GM12878 (cell line): Measurements from ENCODE around the gene DCAF6. TPM values are rescaled to one million over a fixed set of nuclear protein-coding genes. Genes with fewer than 3 reads are reported as not detected.

Experiments
- ATAC-seq: fragments of 200-7000 bp; cut with Tn5 transposase; 3 replicates; pipeline ENCODE4 v1.9.1; 2020; ENCODE audit warnings: mild to moderate bottlenecking, moderate library complexity
- BruUV-seq: library from RNA; stranded (reverse); fragments of 400-500 nt; replicated peaks from 2 replicates; lab custom pipeline; 2021; lab: Mats Ljungman, UMichigan
- CTCF ChIA-PET: fragments of 300-600 bp; sonication (Branson Sonifier 250); formaldehyde crosslinking; extraction: SDS; loops from one replicate; lab custom pipeline; 2021; ENCODE audit warnings: inconsistent platforms; lab: Yijun Ruan, JAX
- POLR2A ChIA-PET: fragments of 350-600 bp; formaldehyde crosslinking; extraction: SDS; loops from one replicate; lab custom pipeline; 2021; ENCODE audit warnings: inconsistent platforms; lab: Charles Lee
- RAD21 ChIA-PET: fragments of 300-600 bp; sonication (Branson Sonifier 250); formaldehyde crosslinking; loops from one replicate; lab custom pipeline; 2023; ENCODE audit warnings: antibody characterized with exemption; ENCODE audit not compliant: unreplicated experiment; lab: Charles Lee
- SMC1A ChIA-PET: fragments of 300-600 bp; sonication (Branson Sonifier 250); formaldehyde crosslinking; loops from one replicate; lab custom pipeline; 2023; ENCODE audit not compliant: unreplicated experiment, uncharacterized antibody; lab: Charles Lee
- DNase-seq: peaks from one replicate; pipeline ENCODE4 v3.0.0-alpha.2; 2011; ENCODE audit warnings: low read depth, low spot score
- FAIRE-seq: peaks from 3 replicates; lab custom pipeline; 2011; peaks lifted over from hg19 to GRCh38; lab: Jason Lieb, UNC
- H2AFZ ChIP-seq: 2 replicates; pipeline ENCODE4 v1.6.0; 2011; ENCODE audit warnings: low read depth, low read length, control low read depth; ENCODE audit not compliant: control insufficient read depth
- H3K27ac ChIP-seq: 2 replicates; pipeline ENCODE4 v1.5.1; 2011; ENCODE audit warnings: control low read depth; ENCODE audit not compliant: control insufficient read depth, insufficient read depth
- H3K27me3 ChIP-seq, 2 experiments: replicated peaks in 1 of 2; 2 replicates each; pipeline versions ENCODE4 v1.6.0 to v1.6.1; 2011; ENCODE audit warnings: low read length in 1 of 2; ENCODE audit not compliant: control insufficient read depth in 2 of 2, insufficient read depth in 2 of 2
- H3K36me3 ChIP-seq, 2 experiments: 2 replicates each; pipeline ENCODE4 v1.5.1; 2011; ENCODE audit warnings: low read length in 1 of 2; ENCODE audit not compliant: control insufficient read depth in 2 of 2, insufficient read depth in 2 of 2
- H3K4me1 ChIP-seq: 2 replicates; pipeline ENCODE4 v1.6.1; 2011; ENCODE audit warnings: mild to moderate bottlenecking, low read length, moderate library complexity, mixed read lengths; ENCODE audit not compliant: control insufficient read depth, insufficient read depth
- H3K4me2 ChIP-seq: 2 replicates; pipeline ENCODE4 v1.6.0; 2011; ENCODE audit warnings: control low read depth; ENCODE audit not compliant: control insufficient read depth, insufficient read depth
- H3K4me3 ChIP-seq: fragments of 200-600 bp; sonication (generic); 2 replicates; pipeline ENCODE4 v1.5.1; 2016
- H3K79me2 ChIP-seq: 2 replicates; pipeline ENCODE4 v1.6.0; 2011; ENCODE audit warnings: low read length; ENCODE audit not compliant: control insufficient read depth, insufficient read depth
- H3K9ac ChIP-seq: 2 replicates; pipeline ENCODE4 v1.8.0; 2011; ENCODE audit warnings: low read length, control low read depth, mixed read lengths; ENCODE audit not compliant: control insufficient read depth, insufficient read depth
- H3K9me3 ChIP-seq: replicated peaks from 3 replicates; pipeline ENCODE4 v1.5.1; 2011; ENCODE audit warnings: mild to moderate bottlenecking, low read length; ENCODE audit not compliant: control insufficient read depth, insufficient read depth
- H4K20me1 ChIP-seq: 2 replicates; pipeline ENCODE4 v1.6.0; 2011; ENCODE audit not compliant: control insufficient read depth, insufficient read depth
- EP300 ChIP-seq, 2 experiments: fragments of 150-350 bp in 1 of 2; IDR thresholded peaks; 2 replicates each; pipeline ENCODE4 v1.6.1; 2011 to 2012; ENCODE audit warnings: low read depth in 2 of 2, low read length in 2 of 2, borderline replicate concordance in 1 of 2, improper control_type of control experiment in 1 of 2, inconsistent platforms in 1 of 2; ENCODE audit not compliant: control insufficient read depth in 1 of 2
- EZH2 ChIP-seq: IDR thresholded peaks from 2 replicates; pipeline ENCODE4 v1.6.1; 2012; ENCODE audit warnings: low read depth, mild to moderate bottlenecking, control low read depth, inconsistent platforms, low read length, borderline replicate concordance; ENCODE audit not compliant: control insufficient read depth
- HDAC2 ChIP-seq: fragments of 200-600 bp; sonication (generic); IDR thresholded peaks from 2 replicates; pipeline ENCODE4 v1.6.1; 2017
- IKZF2 ChIP-seq, 2 experiments: fragments of 450-650 bp; IDR thresholded peaks; 2 replicates each; pipeline ENCODE4 v1.6.1; 2017; ENCODE audit warnings: mild to moderate bottlenecking in 2 of 2, moderate library complexity in 2 of 2
- MAX ChIP-seq: IDR thresholded peaks from 2 replicates; pipeline ENCODE4 v1.6.1; 2012; ENCODE audit warnings: low read depth, low read length, improper control_type of control experiment
- MEF2B ChIP-seq: fragments of 450-650 bp; IDR thresholded peaks from 2 replicates; pipeline ENCODE4 v1.6.1; 2018; ENCODE audit warnings: mild to moderate bottlenecking, moderate library complexity; ENCODE audit not compliant: partially characterized antibody, poor library complexity, severe bottlenecking
- NFXL1 ChIP-seq: fragments of 450-650 bp; IDR thresholded peaks from 2 replicates; pipeline ENCODE4 v1.6.1; 2017; ENCODE audit warnings: antibody characterized with exemption, mild to moderate bottlenecking, borderline replicate concordance
- PAX5 ChIP-seq: IDR thresholded peaks from 2 replicates; pipeline ENCODE4 v1.6.1; 2011; ENCODE audit warnings: low read depth, low read length, borderline replicate concordance
- PAX8 ChIP-seq: fragments of 450-650 bp; IDR thresholded peaks from 2 replicates; pipeline ENCODE4 v1.6.1; 2017; ENCODE audit warnings: mild to moderate bottlenecking, moderate library complexity
- TBL1XR1 ChIP-seq: IDR thresholded peaks from 2 replicates; pipeline ENCODE4 v1.6.1; 2012; ENCODE audit warnings: low read depth, low read length, improper control_type of control experiment
- TCF12 ChIP-seq: IDR thresholded peaks from 2 replicates; pipeline ENCODE4 v1.6.1; 2011; ENCODE audit warnings: low read depth, mild to moderate bottlenecking, low read length
- WGBS: methylation state at CpG from one replicate; pipeline ENCODE4 v1.1.6; 2016; ENCODE audit warnings: low lambda C conversion rate; ENCODE audit not compliant: insufficient replicate concordance, insufficient coverage; ENCODE audit errors: missing lambda C conversion rate; 5-methylcytosine and 5-hydroxymethylcytosine counted together
- in situ Hi-C: fragments of 300-500 bp; cut with MboI; formaldehyde crosslinking; loops from 9 replicates; pipeline ENCODE4 v1.14.3; 2018; ENCODE audit warnings: mixed read lengths
- intact Hi-C: fragments of 100-400 bp; cut with micrococcal nuclease; formaldehyde crosslinking; loops from one replicate; pipeline ENCODE4 v1.14.2; 2022; ENCODE audit not compliant: unreplicated experiment
- polyA plus RNA-seq, 11 experiments: library from polyadenylated mRNA; depleted of rRNA in 4 of 11; unstranded in 6 of 11; stranded (reverse) in 5 of 11; fragments of >200 nt; fragmentation: Nextera tagmentation in 4 of 11; fragmentation: Illumina TruSeq in 1 of 11; extraction: Ambion mirVana in 4 of 11; extraction: Trizol in 1 of 11; gene quantifications; 1 replicate in 1 of 11; 2 replicates in 10 of 11; pipeline versions ENCODE4 v1.2.1 to v1.2.3, GENCODE V29; 2011 to 2016; ENCODE audit warnings: inconsistent platforms in 2 of 11, missing spikeins in 2 of 11, low read depth in 1 of 11
- total RNA-seq, 4 experiments: library from RNA; depleted of rRNA in 3 of 4; stranded (reverse); fragments of >200 nt in 3 of 4; fragmentation: Illumina TruSeq in 1 of 4; extraction: Trizol in 1 of 4; gene quantifications; 2 replicates each; pipeline versions ENCODE4 v1.2.1 to v1.2.3, GENCODE V29; 2013 to 2021
- TF ChIP-seq, protein P1 (sequence below): IDR thresholded peaks from 2 replicates; pipeline ENCODE4 v1.6.1; 2011; ENCODE audit warnings: low read depth, mild to moderate bottlenecking, low read length, moderate library complexity, borderline replicate concordance; ENCODE audit errors: extremely low read depth

Gene DCAF6
- total and polyA plus RNA-seq, 10 of the 15 experiments (the other 5 are each of a cell fraction or from before 2014, with no cell fraction given): 11.4 to 62.7 (median 33.0) TPM

GRCh38 chr1:168031627-168032026 is 95.1 kb downstream of the DCAF6 start:
- ChIA-PET CTCF (interaction anchor here (2.0 kb wide), 1 partner anchor 51 kb away, joined by 5 read pairs; no protein-coding TSS in a partner anchor), POLR2A (no interaction called here), RAD21 (no interaction called here), SMC1A (interaction anchor here (0.7 to 1.7 kb wide), 5 partner anchors 9 to 32 kb away, joined by 3 to 6 read pairs (median 3); no protein-coding TSS in a partner anchor)
- no peaks in the 10 kb centered on the region for H3K27me3 ChIP-seq
- H3K79me2 ChIP-seq: no peaks in the 10 kb centered on the region
- H3K4me1 ChIP-seq: peaks cover 4% of the 10 kb centered on the region; the same call in 1 of the 2 replicates
- FAIRE-seq (no peak), DNase-seq (no peak), ATAC-seq (no peak)
- intact Hi-C loops (no loop called here), in situ Hi-C loops (no loop called here)
- no peak overlapping the region for H3K9ac ChIP-seq
- no peaks in the 10 kb centered on the region for H4K20me1 ChIP-seq
- H3K9me3 ChIP-seq: no peaks in the 10 kb centered on the region
- WGBS: 72% methylated on average over 4 of the region's 4 CpGs
- H3K36me3 ChIP-seq: no peaks in the 10 kb centered on the region; a peak in 2 of 4 replicates
- H2AFZ ChIP-seq: no peak overlapping the region
- TF ChIP-seq PAX8: no peak
- TF ChIP-seq MAX: no peak
- no peak for TF ChIP-seq NFXL1
- no peak for TF ChIP-seq MEF2B
- TF ChIP-seq IKZF2 (IDR thresholded peaks at IDR 0.05): no peak
- no peak for TF ChIP-seq EP300 (IDR thresholded peaks at IDR 0.05; ENCODE audit: borderline replicate concordance in 1 of 2, control insufficient read depth in 1 of 2, low read depth in 2 of 2, low read length in 2 of 2)
- TF ChIP-seq PAX5: no peak
- no peak for TF ChIP-seq EZH2
- no peak for TF ChIP-seq TBL1XR1
- TF ChIP-seq, protein P1, sequence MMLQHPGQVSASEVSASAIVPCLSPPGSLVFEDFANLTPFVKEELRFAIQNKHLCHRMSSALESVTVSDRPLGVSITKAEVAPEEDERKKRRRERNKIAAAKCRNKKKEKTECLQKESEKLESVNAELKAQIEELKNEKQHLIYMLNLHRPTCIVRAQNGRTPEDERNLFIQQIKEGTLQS: no peak
- no peak for TF ChIP-seq HDAC2
- TF ChIP-seq TCF12: no peak
- no peak overlapping the region for H3K4me2 ChIP-seq
- H3K4me3 ChIP-seq: no peak overlapping the region
- H3K27ac ChIP-seq: no peak overlapping the region
- no TSS peak for BruUV-seq
